ENCODE results near the gene ARHGEF4.

ARHGEF4 gene

DNA sequence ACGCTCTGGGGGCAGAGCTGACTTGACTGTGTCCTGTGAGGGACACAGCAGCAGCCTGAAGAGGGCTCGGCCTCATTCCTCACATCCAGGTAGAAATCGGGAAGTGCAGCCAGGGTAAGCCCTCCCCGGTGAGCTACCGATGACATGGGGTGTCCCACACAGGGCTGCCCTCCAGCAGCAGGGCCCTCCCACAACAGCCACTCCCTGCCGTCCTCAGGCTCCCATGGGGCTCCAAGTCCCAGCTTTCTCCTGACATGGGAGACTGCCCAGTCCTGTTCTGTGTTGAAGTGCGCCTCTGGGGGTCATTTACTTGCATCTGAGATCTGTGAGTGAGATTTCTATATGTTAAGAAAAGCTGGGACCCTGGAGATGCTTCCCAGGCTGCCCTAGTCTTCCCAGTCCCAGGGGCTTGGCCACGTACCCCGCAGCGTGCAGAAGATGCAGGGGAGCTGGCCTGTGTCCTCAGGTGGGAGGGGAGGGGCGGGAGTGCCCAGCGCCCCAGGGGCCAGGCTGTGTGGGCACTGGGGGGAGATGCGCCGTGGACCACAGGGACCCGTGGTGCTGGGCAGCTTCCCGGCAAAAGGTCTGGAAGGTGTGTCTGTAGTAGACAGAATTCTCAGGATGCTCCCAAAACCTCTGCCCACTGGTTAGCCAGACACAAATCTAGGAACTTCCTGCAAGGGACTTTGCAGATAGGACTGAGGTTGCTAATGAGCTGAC is 168.7 kb downstream of the ARHGEF4 start:
- no peak overlapping the region for H3K4me3 ChIP-seq (ENCODE audit: low read length)
- no peak for DNase-seq (ENCODE audit: low read depth)
- TF ChIP-seq, protein P1, sequence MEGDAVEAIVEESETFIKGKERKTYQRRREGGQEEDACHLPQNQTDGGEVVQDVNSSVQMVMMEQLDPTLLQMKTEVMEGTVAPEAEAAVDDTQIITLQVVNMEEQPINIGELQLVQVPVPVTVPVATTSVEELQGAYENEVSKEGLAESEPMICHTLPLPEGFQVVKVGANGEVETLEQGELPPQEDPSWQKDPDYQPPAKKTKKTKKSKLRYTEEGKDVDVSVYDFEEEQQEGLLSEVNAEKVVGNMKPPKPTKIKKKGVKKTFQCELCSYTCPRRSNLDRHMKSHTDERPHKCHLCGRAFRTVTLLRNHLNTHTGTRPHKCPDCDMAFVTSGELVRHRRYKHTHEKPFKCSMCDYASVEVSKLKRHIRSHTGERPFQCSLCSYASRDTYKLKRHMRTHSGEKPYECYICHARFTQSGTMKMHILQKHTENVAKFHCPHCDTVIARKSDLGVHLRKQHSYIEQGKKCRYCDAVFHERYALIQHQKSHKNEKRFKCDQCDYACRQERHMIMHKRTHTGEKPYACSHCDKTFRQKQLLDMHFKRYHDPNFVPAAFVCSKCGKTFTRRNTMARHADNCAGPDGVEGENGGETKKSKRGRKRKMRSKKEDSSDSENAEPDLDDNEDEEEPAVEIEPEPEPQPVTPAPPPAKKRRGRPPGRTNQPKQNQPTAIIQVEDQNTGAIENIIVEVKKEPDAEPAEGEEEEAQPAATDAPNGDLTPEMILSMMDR (conservative IDR thresholded peaks at IDR 0.05; ENCODE audit: low read length) = no peak

DNA sequence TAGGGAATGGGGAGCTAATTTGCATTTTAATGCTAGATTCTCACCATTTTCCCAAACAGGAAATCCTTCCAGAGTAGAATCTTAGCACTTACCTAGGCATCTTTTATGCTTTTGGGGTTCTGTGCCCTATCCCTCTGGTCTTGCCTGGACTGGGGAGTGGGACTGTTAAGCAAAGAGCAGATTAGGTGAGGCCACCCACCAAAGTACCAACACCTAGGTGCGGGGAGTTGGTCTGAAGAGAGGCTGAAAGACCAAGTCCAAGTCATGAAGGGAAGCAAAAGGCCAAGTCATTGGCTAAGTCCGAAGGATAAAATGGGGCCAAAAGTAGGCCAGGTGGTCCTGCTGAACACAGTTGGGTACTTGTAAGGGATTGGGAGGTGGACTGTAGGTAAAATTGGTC is 169.8 kb downstream of the ARHGEF4 start:
- H3K4me3 ChIP-seq (ENCODE audit: low read length) = no peak overlapping the region
- TF ChIP-seq, protein P1 (conservative IDR thresholded peaks at IDR 0.05; ENCODE audit: low read length) = no peak
- DNase-seq (ENCODE audit: low read depth) = no peak

DNA sequence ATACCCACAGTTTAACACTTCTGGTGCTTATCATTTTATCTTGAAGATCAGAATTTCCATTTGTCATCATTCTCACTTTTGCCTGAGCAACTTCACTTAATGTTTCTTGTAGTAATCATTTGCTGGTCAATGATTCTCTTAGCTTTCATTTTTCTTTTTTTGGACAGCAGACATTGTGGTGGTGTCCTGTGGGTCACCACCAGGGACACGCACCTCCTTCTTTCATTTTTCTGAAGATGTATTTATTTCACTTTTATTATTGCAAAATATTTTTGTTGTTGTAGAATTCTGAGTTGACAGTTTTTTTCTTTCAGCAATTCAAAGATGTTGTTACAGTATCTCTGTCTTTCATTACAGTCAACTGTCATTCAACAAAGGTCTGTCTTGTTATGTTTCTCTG is 172.3 kb downstream of the ARHGEF4 start:
- DNase-seq (ENCODE audit: low read depth) = no peak
- TF ChIP-seq, protein P1 (conservative IDR thresholded peaks at IDR 0.05; ENCODE audit: low read length) = no peak
- H3K4me3 ChIP-seq (ENCODE audit: low read length) = no peak overlapping the region

DNA sequence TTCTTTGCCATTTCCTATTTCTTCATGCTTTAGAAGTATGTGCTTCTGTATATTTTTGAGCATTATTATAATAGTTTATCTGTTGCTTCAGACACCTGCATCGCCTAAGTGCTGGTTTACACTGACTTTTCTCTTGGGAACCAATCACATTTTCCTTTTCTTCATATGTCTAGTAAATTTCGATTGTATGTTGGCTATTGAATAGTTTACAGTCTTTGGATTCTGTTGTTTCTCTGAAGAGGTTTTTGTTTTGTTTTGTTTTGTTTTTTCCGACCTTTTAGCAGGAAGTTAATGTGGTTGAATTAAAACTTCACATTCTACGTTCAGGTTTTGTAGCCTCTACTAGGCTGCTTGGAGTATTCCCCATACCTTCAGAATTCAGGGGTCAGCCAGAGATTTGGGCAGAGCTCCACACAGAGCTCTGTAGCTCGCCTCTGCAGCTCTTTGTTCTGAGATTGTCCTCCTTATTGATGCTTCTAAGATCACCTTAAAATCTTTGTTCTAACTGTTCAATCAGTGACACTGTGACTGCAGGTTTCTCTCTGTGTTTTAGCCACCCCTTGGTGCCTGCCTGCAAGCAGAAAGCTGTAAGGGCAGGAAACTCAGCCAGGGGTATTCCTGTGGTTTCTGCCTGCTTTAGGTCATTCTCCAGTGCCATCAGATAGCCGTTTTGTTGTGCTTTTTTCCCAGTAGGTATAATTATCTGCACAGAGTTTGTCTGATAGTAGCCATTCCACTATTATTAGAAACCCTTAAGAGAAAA is 173.2 kb downstream of the ARHGEF4 start:
- no peak overlapping the region for H3K4me3 ChIP-seq (ENCODE audit: low read length)
- TF ChIP-seq, protein P1 (conservative IDR thresholded peaks at IDR 0.05; ENCODE audit: low read length) = no peak
- no peak for DNase-seq (ENCODE audit: low read depth)

DNA sequence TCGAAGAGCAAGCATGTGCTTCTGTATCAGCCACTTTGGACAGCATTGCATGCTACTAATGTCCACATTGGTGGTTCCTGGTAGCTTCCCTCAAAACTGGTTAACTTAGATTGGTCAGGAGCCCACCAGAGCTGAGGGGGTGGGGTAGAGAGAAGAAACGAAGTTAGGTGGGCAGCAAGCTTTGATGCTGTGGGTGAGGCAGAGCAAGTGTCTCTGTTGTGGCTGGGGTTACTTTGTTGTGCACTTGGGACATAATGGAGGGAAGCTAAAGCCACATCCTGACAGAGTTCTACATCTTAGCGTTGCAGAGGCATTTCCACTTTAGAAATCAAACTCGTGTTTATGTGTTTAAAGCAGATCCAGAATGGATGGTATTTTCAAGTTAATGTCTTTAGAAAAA is 173.9 kb downstream of the ARHGEF4 start:
- TF ChIP-seq, protein P1 (conservative IDR thresholded peaks at IDR 0.05; ENCODE audit: low read length) = no peak
- H3K4me3 ChIP-seq (ENCODE audit: low read length) = no peak overlapping the region
- DNase-seq (ENCODE audit: low read depth) = no peak

DNA sequence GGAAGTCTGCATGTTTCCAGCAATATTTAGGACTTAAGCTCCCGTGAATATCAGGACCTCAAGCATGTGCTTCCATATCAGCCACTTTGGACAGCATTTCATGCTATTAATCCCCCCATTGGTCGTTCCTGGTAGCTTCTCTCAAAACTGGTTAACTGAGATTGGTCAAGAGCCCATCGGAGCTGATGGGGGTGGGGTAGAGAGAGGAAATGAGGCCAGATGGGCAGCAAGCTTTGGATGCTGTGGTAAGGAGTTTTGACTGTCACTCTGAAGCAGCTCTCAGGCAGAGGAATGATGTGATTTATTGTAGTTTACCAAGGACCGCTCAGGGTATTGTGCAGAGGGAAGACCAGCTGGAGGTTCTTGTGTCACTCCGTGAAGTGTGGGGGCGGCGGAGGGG is 174.8 kb downstream of the ARHGEF4 start:
- H3K4me3 ChIP-seq (ENCODE audit: low read length) = no peak overlapping the region
- TF ChIP-seq, protein P1 (conservative IDR thresholded peaks at IDR 0.05; ENCODE audit: low read length) = no peak
- DNase-seq (ENCODE audit: low read depth) = no peak

DNA sequence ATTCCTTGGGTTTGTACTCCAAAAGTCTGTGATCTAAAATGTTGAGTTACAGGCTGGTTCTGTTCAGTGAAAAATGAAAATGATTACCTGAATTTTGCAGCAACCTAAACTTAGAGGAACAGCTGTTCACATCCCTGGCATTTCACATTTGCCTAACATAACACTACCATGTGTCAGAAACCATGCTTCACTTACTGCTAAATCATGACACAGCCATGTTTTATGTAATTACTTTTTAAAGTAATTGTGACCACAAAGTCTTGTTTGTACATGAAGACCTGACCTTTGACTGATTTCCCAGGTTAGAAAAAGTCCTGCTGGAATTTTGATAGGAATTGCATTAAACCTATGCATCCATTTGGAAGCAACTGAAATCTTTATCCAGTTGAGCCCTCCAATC is 177.4 kb downstream of the ARHGEF4 start:
- DNase-seq (ENCODE audit: low read depth) = no peak
- TF ChIP-seq, protein P1 (conservative IDR thresholded peaks at IDR 0.05; ENCODE audit: low read length) = no peak
- no peak overlapping the region for H3K4me3 ChIP-seq (ENCODE audit: low read length)
